ENCODE measurements around the gene PTPRJ. TPM values are rescaled to one million over a fixed set of nuclear protein-coding genes. Genes with fewer than 3 reads are reported as not detected.

PTPRJ gene
- total and polyA plus RNA-seq, 2 donors (not counting 3 experiments of a cell fraction or from before 2014, with no cell fraction given) = 3.1 to 7.7 TPM

DNA sequence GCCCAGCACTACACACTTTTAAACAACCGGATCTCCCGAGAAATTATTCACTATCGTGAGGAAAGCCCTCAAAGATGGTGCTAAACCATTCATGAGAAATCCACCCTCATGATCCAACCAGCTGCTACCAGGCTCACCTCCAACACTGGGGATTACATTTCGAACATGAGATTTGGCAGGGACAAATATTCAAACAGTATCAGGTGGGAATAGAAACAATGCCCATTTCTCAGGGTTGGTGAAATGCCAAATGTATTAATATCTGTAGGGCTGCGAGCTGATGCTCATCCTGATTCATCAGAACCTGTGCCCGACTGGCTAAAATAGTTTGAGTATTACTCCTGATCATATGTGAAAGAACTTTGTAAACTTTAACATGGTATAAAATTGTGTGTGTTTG is 15.8 kb upstream of the PTPRJ start:
- POLR2A ChIA-PET = no interaction called here
- dilution Hi-C loops (cut with MboI; ENCODE audit: extremely low pct_ligation_motif_present, low sequenced_read_pairs) = no loop called here

More for the DNA sequence above, 15.8 kb upstream of the PTPRJ start:
- CTCF ChIA-PET = interaction anchor here (1.6 kb wide), 1 partner anchor 144 kb away, joined by 9 read pairs; no protein-coding TSS in a partner anchor
- DNase-seq (ENCODE audit: low read depth, low spot score) (no peak), FAIRE-seq (no peak)
- TF ChIP-seq GATA2 (IDR thresholded peaks at IDR 0.05; ENCODE audit: insufficient read depth, insufficient read length, low read depth, low read length) = no peak
- TF ChIP-seq POLR2A (IDR thresholded peaks at IDR 0.05; ENCODE audit: low read depth, low read length) = no peak
- no peak for TF ChIP-seq CTCF (IDR thresholded peaks at IDR 0.05; ENCODE audit: extremely low read depth in 1 of 2, insufficient read depth in 1 of 2, low read depth in 1 of 2, low read length in 2 of 2)
- no peak for TF ChIP-seq JUN (IDR thresholded peaks at IDR 0.05; ENCODE audit: borderline replicate concordance, insufficient read depth, insufficient read length, low read depth)
- TF ChIP-seq POLR2AphosphoS5 (IDR thresholded peaks at IDR 0.05; ENCODE audit: insufficient read depth, low read depth, low read length) = no peak
- TF ChIP-seq MYC (IDR thresholded peaks at IDR 0.05; ENCODE audit: low read depth, low read length) = no peak
- TF ChIP-seq EZH2 (IDR thresholded peaks at IDR 0.05; ENCODE audit: borderline replicate concordance, low read depth, low read length, severe bottlenecking) = no peak
- TF ChIP-seq FOS (IDR thresholded peaks at IDR 0.05; ENCODE audit: borderline replicate concordance, insufficient read depth, low read length) = no peak
- TF ChIP-seq MAX (IDR thresholded peaks at IDR 0.05; ENCODE audit: insufficient read depth, insufficient read length) = no peak
- Histone ChIP-seq H3K4me2 (ENCODE audit: insufficient read depth, low read length) (no peak overlapping the region), H3K79me2 (ENCODE audit: control insufficient read depth, insufficient read depth, low read length) (no peaks in the 10 kb centered on the region), H3K9me3 (replicated peaks; ENCODE audit: control insufficient read depth, insufficient read depth, low read length) (no peaks in the 10 kb centered on the region), H3K27me3 (ENCODE audit: control insufficient read depth in 2 of 2, insufficient read depth in 2 of 2, low read length in 2 of 2) (no peaks in the 10 kb centered on the region), H3K27ac (ENCODE audit: insufficient read depth, low read depth, low read length) (no peak overlapping the region), H2AFZ (ENCODE audit: low read depth, low read length) (no peak overlapping the region), H3K4me1 (ENCODE audit: control insufficient read depth, extremely low read depth, insufficient read depth, low read length) (no peaks in the 10 kb centered on the region), H3K4me3 (replicated peaks in 1 of 3; ENCODE audit: insufficient read depth in 1 of 3, low read depth in 1 of 3, low read length in 3 of 3) (no peak overlapping the region), H4K20me1 (replicated peaks; ENCODE audit: control insufficient read depth, extremely low read depth, insufficient read depth, low read length) (no peaks in the 10 kb centered on the region), H3K36me3 (ENCODE audit: control insufficient read depth in 2 of 2, extremely low read depth in 1 of 2, insufficient read depth in 2 of 2, low read length in 2 of 2) (no peaks in the 10 kb centered on the region), H3K9me1 (replicated peaks; ENCODE audit: control insufficient read depth, extremely low read depth, insufficient read depth, low read length) (no peaks in the 10 kb centered on the region), H3K9ac (replicated peaks; ENCODE audit: extremely low read depth, insufficient read depth, low read length) (no peak overlapping the region)
- intact Hi-C loops (cut with micrococcal nuclease) = no loop called here
- BruUV-seq (replicated peaks) = no TSS peak

Data from endothelial cell of umbilical vein (primary cell).